ENCODE measurements around the gene CACNA1S.

GRCh38 chr1:201004732-201005131 is 107.5 kb downstream of the CACNA1S start:
- TF ChIP-seq EZH2 (IDR thresholded peaks at IDR 0.05; ENCODE audit: borderline replicate concordance, low read depth, low read length, poor library complexity, severe bottlenecking) (no peak), CTCF (conservative IDR thresholded peaks at IDR 0.05; ENCODE audit: low read depth, low read length) (no peak)

Measured in A673 (cell line).